ENCODE measurements around the gene MTCL3.
"Not testable (repeated sequence)": the region's sequence is repeated elsewhere in the genome, so short reads cannot be mapped to it uniquely, and the experiment has no call there.

MTCL3 gene

GRCh38 chr6:127434651-127435050 lies 84.5 kb downstream of the MTCL3 start:
- DNase-seq (ENCODE audit: extremely low read depth, low read depth) = no peak
- TF ChIP-seq CTCF (IDR thresholded peaks at IDR 0.05; ENCODE audit: low read depth, low read length, missing control alignments) = no peak
- no peak overlapping the region for H3K4me3 ChIP-seq (replicated peaks; ENCODE audit: low read depth, low read length)

GRCh38 chr6:127428562-127428961 lies 90.6 kb downstream of the MTCL3 start:
- DNase-seq (ENCODE audit: extremely low read depth, low read depth); H3K4me3 ChIP-seq (replicated peaks; ENCODE audit: low read depth, low read length): not testable (repeated sequence)

GRCh38 chr6:127423921-127424320 lies 95.2 kb downstream of the MTCL3 start:
- no peak for DNase-seq (ENCODE audit: extremely low read depth, low read depth)
- no peak for TF ChIP-seq CTCF (IDR thresholded peaks at IDR 0.05; ENCODE audit: low read depth, low read length, missing control alignments)

More at GRCh38 chr6:127423921-127424320, 95.2 kb downstream of the MTCL3 start:
- H3K4me3 ChIP-seq (replicated peaks; ENCODE audit: low read depth, low read length) = no peak overlapping the region
